ENCODE data around the gene HMGCS2.

HMGCS2 gene

GRCh38 chr1:119768778-119769177 lies at the start of gene HMGCS2:
Gene HMGCS2 (minus strand): TSS chr1:119768905. CDS start chr1:119768844, 61 bp downstream.
- no peak for DNase-seq

- no peak for DNase-seq
Observed at GRCh38 chr1:119818181-119818580, 49.5 kb upstream of the HMGCS2 start.

- no peak for DNase-seq
Observed at GRCh38 chr1:119816407-119816806, 47.7 kb upstream of the HMGCS2 start.

- no peak for DNase-seq
Observed at GRCh38 chr1:119815928-119816327, 47.2 kb upstream of the HMGCS2 start.

- DNase-seq = no peak
Observed at GRCh38 chr1:119815361-119815760, 46.7 kb upstream of the HMGCS2 start.

- no peak for DNase-seq
Observed at GRCh38 chr1:119814288-119814687, 45.6 kb upstream of the HMGCS2 start.

- no peak for DNase-seq
Observed at GRCh38 chr1:119811985-119812557, 43.4 kb upstream of the HMGCS2 start.

- DNase-seq = no peak
Observed at GRCh38 chr1:119811387-119811786, 42.7 kb upstream of the HMGCS2 start, which contains the start of gene REG4. Gene REG4 (minus strand): TSS chr1:119811460. CDS start chr1:119808769, 2,691 bp downstream.

GRCh38 chr1:119808972-119809550 lies 40.4 kb upstream of the HMGCS2 start:
- DNase-seq = peak; percentile 39

GRCh38 chr1:119808491-119808890 lies 39.8 kb upstream of the HMGCS2 start:
- no peak for DNase-seq

GRCh38 chr1:119806489-119806888 lies 37.8 kb upstream of the HMGCS2 start:
- DNase-seq = no peak

GRCh38 chr1:119805746-119806145 lies 37.0 kb upstream of the HMGCS2 start:
- DNase-seq = no peak

- DNase-seq = no peak
Observed at GRCh38 chr1:119805247-119805646, 36.5 kb upstream of the HMGCS2 start.

GRCh38 chr1:119799599-119800177 lies 31.0 kb upstream of the HMGCS2 start:
- no peak for DNase-seq

- no peak for DNase-seq
Observed at GRCh38 chr1:119799003-119799402, 30.3 kb upstream of the HMGCS2 start.

GRCh38 chr1:119797606-119798005 lies 28.9 kb upstream of the HMGCS2 start:
- DNase-seq = no peak

GRCh38 chr1:119797162-119797561 lies 28.5 kb upstream of the HMGCS2 start:
- DNase-seq = no peak

- DNase-seq = peak; percentile 74
Observed at GRCh38 chr1:119795261-119796200, 26.8 kb upstream of the HMGCS2 start.

- no peak for DNase-seq
Observed at GRCh38 chr1:119794876-119795240, 26.2 kb upstream of the HMGCS2 start.

GRCh38 chr1:119794230-119794875 lies 25.6 kb upstream of the HMGCS2 start:
- DNase-seq = no peak

GRCh38 chr1:119791377-119791776 lies 22.7 kb upstream of the HMGCS2 start:
- no peak for DNase-seq

- DNase-seq = no peak
Observed at GRCh38 chr1:119790451-119791198, 21.9 kb upstream of the HMGCS2 start.
